Measurements from ENCODE around the gene ASPN.

The ASPN gene

GRCh38 chr9:92488681-92489550 is 6.6 kb upstream of the ASPN start:
- H3K9ac ChIP-seq (ENCODE audit: insufficient read length): no peak overlapping the region
- no peak for DNase-seq (ENCODE audit: low read depth, low spot score)
- no peaks in the 10 kb centered on the region for H3K36me3 ChIP-seq (ENCODE audit: insufficient read depth, low read length)
- no peaks in the 10 kb centered on the region for H3K9me3 ChIP-seq (ENCODE audit: low read depth, low read length)
- H3K27ac ChIP-seq: no peak overlapping the region
- TF ChIP-seq EZH2 (IDR thresholded peaks at IDR 0.05): no peak
- no peak for TF ChIP-seq FOXP2 (optimal IDR thresholded peaks at IDR 0.05; ENCODE audit: control extremely low read depth, extremely low read length, insufficient read depth)
- TF ChIP-seq POLR2AphosphoS5 (IDR thresholded peaks at IDR 0.05; ENCODE audit: borderline replicate concordance, low read depth, low read length): no peak
- H3K4me3 ChIP-seq: no peak overlapping the region

- H3K36me3 ChIP-seq (ENCODE audit: insufficient read depth, low read length): no peaks in the 10 kb centered on the region
- no peaks in the 10 kb centered on the region for H3K9me3 ChIP-seq (ENCODE audit: low read depth, low read length)
- H3K27ac ChIP-seq: no peak overlapping the region
- TF ChIP-seq POLR2AphosphoS5 (IDR thresholded peaks at IDR 0.05; ENCODE audit: borderline replicate concordance, low read depth, low read length): no peak
- TF ChIP-seq EZH2 (IDR thresholded peaks at IDR 0.05): no peak
- TF ChIP-seq FOXP2 (optimal IDR thresholded peaks at IDR 0.05; ENCODE audit: control extremely low read depth, extremely low read length, insufficient read depth): no peak
- no peak for DNase-seq (ENCODE audit: low read depth, low spot score)
- H3K9ac ChIP-seq (ENCODE audit: insufficient read length): no peak overlapping the region
- H3K4me3 ChIP-seq: no peak overlapping the region
Measured at GRCh38 chr9:92486371-92486770, 4.1 kb upstream of the ASPN start.

DNA sequence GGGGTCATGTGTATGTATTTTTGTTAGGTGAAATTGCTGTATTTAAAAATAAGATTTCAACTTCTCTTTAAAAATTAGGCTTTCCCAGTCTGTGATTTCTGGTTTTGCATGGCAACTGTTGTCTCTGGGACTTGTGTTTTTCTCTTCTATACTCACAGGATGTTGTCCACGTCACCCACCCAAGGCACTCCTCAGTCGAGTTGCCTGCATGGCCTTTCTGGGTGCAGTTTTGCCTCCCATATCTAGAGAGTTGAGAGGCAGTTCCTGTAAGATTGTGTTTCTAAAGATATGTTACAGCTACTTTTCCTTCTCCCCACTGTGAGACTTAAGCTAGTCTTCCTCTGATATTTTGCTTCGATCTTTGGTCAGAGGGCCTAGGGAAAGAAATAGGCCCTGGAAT is 2.3 kb upstream of the ASPN start:
- Histone ChIP-seq H3K36me3 (ENCODE audit: insufficient read depth, low read length) (no peaks in the 10 kb centered on the region), H3K4me3 (peak overlapping the region; percentile 32; the same call in 1 of the 2 replicates), H3K9ac (ENCODE audit: insufficient read length) (no peak overlapping the region), H3K9me3 (ENCODE audit: low read depth, low read length) (no peaks in the 10 kb centered on the region), H3K27ac (peak overlapping the region; percentile 71)
- no peak for DNase-seq (ENCODE audit: low read depth, low spot score)
- TF ChIP-seq POLR2AphosphoS5 (IDR thresholded peaks at IDR 0.05; ENCODE audit: borderline replicate concordance, low read depth, low read length) (no peak), EZH2 (IDR thresholded peaks at IDR 0.05) (no peak), FOXP2 (optimal IDR thresholded peaks at IDR 0.05; ENCODE audit: control extremely low read depth, extremely low read length, insufficient read depth) (no peak)

GRCh38 chr9:92483627-92484545 is 1.6 kb upstream of the ASPN start:
- peak overlapping the region; percentile 71 for H3K27ac ChIP-seq
- no peak for DNase-seq (ENCODE audit: low read depth, low spot score)
- no peaks in the 10 kb centered on the region for H3K36me3 ChIP-seq (ENCODE audit: insufficient read depth, low read length)
- H3K9ac ChIP-seq (ENCODE audit: insufficient read length): no peak overlapping the region
- no peak for TF ChIP-seq EZH2 (IDR thresholded peaks at IDR 0.05)
- no peak for TF ChIP-seq POLR2AphosphoS5 (IDR thresholded peaks at IDR 0.05; ENCODE audit: borderline replicate concordance, low read depth, low read length)
- TF ChIP-seq FOXP2 (optimal IDR thresholded peaks at IDR 0.05; ENCODE audit: control extremely low read depth, extremely low read length, insufficient read depth): no peak
- H3K9me3 ChIP-seq (ENCODE audit: low read depth, low read length): no peaks in the 10 kb centered on the region
- peak overlapping the region; percentile 32 for H3K4me3 ChIP-seq

DNA sequence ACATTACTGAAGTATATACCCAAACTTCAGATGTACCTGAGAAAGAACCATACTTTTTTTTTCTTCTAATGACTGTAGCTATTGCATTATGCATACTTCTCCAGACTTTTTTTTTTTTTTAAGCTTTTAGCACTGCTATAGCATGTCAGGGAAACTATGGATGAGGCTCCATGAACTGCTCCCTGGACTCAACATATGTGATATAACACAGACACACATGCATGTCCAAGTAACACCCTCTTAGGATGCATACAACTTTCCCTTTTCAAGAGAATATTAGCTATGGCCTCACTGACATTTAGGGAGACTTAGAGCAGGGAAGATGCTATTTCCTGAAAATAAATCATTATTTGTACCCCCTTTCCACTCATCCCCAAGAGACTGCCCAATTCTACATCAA is 499 bp upstream of the ASPN start:
- no peaks in the 10 kb centered on the region for H3K36me3 ChIP-seq (ENCODE audit: insufficient read depth, low read length)
- H3K9ac ChIP-seq (ENCODE audit: insufficient read length): no peak overlapping the region
- TF ChIP-seq POLR2AphosphoS5 (IDR thresholded peaks at IDR 0.05; ENCODE audit: borderline replicate concordance, low read depth, low read length) (no peak), FOXP2 (optimal IDR thresholded peaks at IDR 0.05; ENCODE audit: control extremely low read depth, extremely low read length, insufficient read depth) (no peak), EZH2 (IDR thresholded peaks at IDR 0.05) (no peak)
- H3K4me3 ChIP-seq: peak overlapping the region; percentile 46; the same call in 1 of the 2 replicates
- H3K9me3 ChIP-seq (ENCODE audit: low read depth, low read length): no peaks in the 10 kb centered on the region
- no peak for DNase-seq (ENCODE audit: low read depth, low spot score)
- H3K27ac ChIP-seq: peak overlapping the region; percentile 69

DNA sequence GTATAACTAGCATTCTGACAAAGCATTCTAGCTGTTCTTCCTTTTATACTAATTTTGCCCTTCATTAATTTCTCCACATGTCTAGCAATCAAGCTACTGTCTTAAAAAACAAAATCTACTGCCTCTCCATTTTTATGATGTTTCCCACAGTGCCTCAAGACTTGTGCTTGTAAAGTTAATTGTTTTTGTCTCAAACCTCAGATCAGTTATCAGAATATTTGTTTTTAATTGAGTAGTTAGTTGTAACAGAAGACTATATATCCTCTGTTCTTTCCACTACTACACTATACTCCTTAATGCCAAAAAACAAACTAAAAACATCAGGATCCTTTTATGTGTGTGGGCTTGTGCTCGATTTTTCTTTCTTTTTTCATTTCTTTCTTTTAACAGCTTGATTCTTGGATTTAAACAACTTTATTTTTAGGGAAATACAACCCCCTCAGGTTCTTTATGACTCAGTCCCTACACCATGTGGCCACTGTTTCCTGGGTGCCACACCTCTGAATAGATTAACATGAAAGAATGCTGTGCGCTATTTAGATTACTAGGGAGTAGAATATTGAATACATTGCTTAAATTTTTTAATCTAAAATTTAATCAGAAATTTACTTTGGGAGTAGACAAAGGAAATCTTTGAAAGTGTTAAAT is 1.2 kb downstream of the ASPN start:
- no peak for TF ChIP-seq FOXP2 (optimal IDR thresholded peaks at IDR 0.05; ENCODE audit: control extremely low read depth, extremely low read length, insufficient read depth)
- TF ChIP-seq EZH2 (IDR thresholded peaks at IDR 0.05): no peak
- no peak for TF ChIP-seq POLR2AphosphoS5 (IDR thresholded peaks at IDR 0.05; ENCODE audit: borderline replicate concordance, low read depth, low read length)
- Histone ChIP-seq H3K36me3 (ENCODE audit: insufficient read depth, low read length) (no peaks in the 10 kb centered on the region), H3K4me3 (peak overlapping the region; percentile 16), H3K27ac (peak overlapping the region; percentile 76), H3K9ac (ENCODE audit: insufficient read length) (peak overlapping the region; percentile 10), H3K9me3 (ENCODE audit: low read depth, low read length) (no peaks in the 10 kb centered on the region)
- no peak for DNase-seq (ENCODE audit: low read depth, low spot score)

GRCh38 chr9:92480291-92480771 is 2.0 kb downstream of the ASPN start:
- Histone ChIP-seq H3K27ac (peak overlapping the region; percentile 76), H3K4me3 (peak overlapping the region; percentile 16; the same call in 1 of the 2 replicates), H3K9ac (ENCODE audit: insufficient read length) (peak overlapping the region; percentile 10), H3K36me3 (ENCODE audit: insufficient read depth, low read length) (no peaks in the 10 kb centered on the region), H3K9me3 (ENCODE audit: low read depth, low read length) (no peaks in the 10 kb centered on the region)
- TF ChIP-seq EZH2 (IDR thresholded peaks at IDR 0.05) (no peak), FOXP2 (optimal IDR thresholded peaks at IDR 0.05; ENCODE audit: control extremely low read depth, extremely low read length, insufficient read depth) (no peak), POLR2AphosphoS5 (IDR thresholded peaks at IDR 0.05; ENCODE audit: borderline replicate concordance, low read depth, low read length) (no peak)
- no peak for DNase-seq (ENCODE audit: low read depth, low spot score)
